ENCODE data around the gene CNTRL.
"Not testable (repeated sequence)": the region's sequence is repeated elsewhere in the genome, so short reads cannot be mapped to it uniquely, and the experiment has no call there.

The CNTRL gene, protein sequence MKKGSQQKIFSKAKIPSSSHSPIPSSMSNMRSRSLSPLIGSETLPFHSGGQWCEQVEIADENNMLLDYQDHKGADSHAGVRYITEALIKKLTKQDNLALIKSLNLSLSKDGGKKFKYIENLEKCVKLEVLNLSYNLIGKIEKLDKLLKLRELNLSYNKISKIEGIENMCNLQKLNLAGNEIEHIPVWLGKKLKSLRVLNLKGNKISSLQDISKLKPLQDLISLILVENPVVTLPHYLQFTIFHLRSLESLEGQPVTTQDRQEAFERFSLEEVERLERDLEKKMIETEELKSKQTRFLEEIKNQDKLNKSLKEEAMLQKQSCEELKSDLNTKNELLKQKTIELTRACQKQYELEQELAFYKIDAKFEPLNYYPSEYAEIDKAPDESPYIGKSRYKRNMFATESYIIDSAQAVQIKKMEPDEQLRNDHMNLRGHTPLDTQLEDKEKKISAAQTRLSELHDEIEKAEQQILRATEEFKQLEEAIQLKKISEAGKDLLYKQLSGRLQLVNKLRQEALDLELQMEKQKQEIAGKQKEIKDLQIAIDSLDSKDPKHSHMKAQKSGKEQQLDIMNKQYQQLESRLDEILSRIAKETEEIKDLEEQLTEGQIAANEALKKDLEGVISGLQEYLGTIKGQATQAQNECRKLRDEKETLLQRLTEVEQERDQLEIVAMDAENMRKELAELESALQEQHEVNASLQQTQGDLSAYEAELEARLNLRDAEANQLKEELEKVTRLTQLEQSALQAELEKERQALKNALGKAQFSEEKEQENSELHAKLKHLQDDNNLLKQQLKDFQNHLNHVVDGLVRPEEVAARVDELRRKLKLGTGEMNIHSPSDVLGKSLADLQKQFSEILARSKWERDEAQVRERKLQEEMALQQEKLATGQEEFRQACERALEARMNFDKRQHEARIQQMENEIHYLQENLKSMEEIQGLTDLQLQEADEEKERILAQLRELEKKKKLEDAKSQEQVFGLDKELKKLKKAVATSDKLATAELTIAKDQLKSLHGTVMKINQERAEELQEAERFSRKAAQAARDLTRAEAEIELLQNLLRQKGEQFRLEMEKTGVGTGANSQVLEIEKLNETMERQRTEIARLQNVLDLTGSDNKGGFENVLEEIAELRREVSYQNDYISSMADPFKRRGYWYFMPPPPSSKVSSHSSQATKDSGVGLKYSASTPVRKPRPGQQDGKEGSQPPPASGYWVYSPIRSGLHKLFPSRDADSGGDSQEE (N-terminal part only)
- total RNA-seq, result 150 to 412 (median 310) reads per million in 3 experiments

DNA sequence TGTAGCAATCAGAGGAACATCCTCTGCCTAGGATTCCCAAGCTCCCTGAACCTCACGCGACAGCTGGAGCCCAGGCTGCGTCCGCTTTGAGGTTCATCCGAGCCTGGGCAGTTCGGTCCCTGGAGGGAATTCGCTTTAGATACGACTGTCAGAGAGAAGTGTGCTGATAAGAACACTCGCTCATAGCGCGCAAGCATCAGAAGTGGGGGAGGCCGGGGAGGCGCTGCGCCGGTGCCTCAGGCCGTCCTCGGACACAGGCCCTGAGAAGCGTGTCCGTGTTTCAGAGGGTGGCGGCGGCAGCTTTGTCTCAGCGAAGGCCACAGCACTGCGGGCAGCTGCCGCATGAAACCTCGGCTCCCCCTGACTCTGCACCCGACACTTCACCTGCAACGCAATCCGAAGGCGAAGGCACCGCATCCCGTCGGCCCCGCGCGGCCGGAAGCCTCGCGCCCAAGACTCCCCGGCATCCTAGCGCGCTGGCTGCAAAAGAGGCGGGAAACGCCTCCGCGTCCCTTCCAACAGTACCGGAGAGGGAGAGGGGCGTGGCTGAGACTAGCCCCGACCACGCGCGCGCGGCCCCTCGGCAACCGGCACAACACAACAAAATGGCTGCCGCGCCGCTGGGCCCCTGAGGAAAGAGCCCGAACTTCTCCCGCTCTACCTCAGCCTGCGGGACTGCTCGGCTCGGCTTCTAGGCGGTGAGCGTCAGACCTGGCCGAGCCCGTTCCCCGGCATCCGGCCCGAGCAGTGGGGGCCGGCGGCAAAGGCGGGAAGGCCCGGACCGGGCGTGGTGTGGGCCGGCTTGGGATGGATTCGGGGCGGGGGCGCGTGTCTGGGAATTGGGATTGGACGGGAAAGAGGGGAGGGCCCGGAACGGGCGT, at the start of gene CNTRL:
CNTRL (plus strand) TSS at position 586 of the 881 bp plus-strand sequence. CDS start 13,372 bp downstream, outside the sequence.
- DNase-seq, result peak; percentile 83

DNA sequence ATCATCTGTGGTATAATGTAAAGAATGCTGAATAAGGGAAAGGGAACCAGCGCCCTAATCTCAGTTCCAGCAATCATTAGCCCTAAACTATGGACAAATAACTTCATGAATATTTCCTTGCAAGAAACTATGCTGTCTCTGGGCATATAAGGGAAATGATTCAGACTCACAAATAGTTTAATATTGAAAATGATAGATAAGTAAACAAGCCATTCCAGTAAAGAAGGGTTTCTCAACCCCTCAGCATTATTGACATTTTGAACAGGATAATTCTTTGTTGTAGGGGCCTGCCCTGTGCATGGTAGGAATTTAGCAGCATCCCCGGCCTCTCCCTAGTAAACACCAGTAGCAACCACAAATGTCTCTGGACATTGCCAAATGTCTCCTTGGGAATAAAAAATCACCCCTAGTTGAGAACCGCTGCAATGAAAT, 48.5 kb upstream of the CNTRL start:
- DNase-seq, result no peak

DNA sequence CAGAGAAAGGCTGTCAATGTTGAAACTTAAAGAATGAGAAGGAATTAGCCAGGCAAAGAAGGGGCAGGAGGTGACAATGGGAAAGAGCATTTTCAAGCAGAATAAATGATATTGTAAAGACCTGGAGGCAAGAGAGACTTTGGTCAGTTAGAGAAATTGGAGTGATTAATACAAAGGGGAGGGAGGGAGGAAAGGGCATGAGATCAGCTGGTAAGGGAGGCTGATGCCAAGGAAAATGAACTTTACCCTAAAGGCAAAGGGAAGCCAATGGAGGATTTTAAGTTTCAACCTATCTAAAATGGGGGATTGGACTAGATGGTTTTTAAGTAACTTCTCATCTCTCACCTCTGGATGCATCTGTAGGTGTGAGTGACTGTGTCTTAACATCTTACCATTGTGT, 48.0 kb upstream of the CNTRL start:
- no peak for DNase-seq

DNA sequence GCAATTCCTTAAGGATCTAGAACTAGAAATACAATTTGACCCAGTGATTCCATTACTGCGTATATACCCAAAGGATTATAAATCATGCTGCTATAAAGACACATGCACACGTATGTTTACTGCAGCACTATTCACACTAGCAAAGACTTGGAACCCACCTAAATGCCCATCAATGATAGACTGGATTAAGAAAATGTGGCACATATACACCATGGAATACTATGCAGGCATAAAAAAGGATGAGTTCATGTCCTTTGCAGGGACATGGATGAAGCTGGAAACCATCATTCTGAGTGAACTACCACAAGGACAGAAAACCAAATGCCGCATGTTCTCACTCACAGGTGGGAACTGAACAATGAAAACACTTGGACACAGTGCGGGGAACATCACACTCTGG, 46.5 kb upstream of the CNTRL start:
- DNase-seq, result not testable (repeated sequence)

DNA sequence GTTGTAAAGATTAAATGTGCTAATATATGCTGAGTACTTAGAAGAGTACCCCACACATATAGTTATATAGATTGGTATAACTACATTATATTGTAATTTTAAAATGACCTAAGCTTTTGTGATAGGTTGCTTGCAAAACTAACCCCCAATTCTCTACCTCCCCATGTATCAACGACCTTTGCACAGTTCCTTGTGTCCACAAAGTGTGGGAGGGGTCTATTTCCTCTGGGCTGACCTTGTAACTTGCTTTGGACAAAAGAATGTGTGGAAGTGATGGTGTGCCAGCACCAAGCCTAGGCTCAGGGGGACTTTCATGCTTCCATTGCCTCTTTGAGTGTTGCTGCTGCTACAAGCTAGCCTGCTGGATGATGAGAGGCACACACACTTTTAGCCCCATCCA, 45.3 kb upstream of the CNTRL start:
- no peak for DNase-seq

DNA sequence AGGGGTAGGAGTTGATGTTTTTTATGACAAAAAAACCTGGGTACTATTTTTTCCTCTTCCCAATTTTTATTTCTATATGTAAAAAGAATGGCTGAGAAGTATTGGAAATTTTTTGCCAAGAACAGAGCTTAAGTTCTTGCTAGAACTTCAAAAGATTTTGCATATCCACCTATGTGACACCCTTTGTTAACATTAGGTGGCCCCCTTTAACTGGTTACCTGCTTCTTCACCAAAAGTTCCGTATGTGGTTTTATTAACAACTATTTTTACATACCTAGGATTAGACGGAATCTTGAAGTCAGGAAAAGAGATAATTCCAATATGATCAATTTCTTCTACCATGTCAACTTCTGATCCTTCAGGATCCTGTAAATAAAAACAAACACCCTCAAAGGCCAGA, 40.2 kb upstream of the CNTRL start:
- DNase-seq, result no peak

DNA sequence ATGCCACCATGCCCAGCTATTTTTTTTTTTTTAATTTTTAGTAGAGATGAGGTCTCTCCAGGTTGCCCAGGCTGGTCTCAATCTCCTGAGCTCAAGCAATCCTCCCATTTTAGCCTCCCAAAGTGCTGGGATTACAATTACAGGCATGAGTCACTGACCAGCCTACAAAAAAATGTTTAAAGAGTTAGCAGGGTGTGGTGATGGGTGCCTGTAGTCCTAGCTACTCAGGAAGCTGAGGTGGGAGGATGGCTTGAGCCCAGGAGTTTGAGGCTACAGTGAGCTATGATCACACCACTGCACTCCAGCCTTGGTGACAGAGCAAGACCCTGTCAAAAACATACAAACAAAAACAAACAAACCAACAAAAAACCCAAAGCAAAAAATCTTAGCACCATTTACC, 39.0 kb upstream of the CNTRL start:
- DNase-seq, result not testable (repeated sequence)

DNA sequence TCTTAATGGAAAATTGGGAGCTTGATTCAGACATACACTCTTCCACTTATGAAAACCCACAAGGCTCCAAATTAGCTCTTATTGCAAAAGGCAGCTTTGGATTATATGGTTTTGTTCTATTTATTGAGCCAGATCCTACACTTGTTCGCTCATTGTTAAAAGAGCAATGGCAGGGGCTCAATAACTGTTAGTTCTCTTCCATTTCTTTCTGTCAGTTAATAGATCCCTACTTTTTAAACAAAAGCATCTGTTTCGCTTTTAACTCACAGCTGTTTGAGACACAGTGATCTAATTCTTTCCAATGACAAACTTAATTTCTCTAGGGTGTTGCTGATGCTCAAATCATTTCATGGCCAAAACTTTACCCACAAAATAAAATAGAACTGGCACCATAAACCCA, 36.4 kb upstream of the CNTRL start:
- DNase-seq, result no peak

DNA sequence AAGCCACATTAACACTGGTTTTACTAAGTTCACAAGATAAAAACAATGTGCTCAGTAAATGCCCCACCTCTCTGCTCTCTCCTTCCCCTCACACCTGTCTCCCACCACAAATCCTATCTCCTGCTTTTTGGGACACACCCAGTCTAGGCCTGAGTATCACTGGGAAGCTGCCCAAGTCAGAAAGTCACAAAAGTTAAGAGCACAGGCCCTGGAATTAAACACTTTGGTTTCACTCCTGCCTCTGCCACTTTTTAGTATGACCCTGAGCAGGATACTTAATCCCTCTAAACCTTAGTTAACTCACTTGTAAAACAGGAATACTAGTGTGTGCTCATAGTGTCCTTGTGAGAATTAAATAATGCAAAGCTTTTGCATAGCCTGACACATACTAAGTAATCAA, 36.0 kb upstream of the CNTRL start:
- no peak for DNase-seq

DNA sequence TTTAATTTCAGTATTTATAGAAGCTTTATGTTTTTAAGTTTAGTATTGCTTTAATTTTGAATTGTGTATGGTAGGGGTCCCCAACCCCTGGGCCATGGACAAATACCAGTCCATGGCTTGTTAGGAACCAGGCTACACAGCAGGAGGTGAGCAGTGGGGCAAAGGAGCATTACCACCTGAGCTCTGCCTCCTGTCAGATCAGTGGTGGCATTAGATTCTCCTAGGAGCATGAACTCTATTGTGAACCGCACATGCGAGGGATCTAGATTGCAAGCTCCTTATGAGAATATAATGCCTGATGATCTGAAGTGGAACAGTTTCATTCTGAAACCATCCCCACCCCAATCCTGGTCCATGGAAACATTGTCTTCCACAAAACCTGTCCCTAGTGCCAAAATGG, 26.6 kb upstream of the CNTRL start:
- DNase-seq, result no peak

DNA sequence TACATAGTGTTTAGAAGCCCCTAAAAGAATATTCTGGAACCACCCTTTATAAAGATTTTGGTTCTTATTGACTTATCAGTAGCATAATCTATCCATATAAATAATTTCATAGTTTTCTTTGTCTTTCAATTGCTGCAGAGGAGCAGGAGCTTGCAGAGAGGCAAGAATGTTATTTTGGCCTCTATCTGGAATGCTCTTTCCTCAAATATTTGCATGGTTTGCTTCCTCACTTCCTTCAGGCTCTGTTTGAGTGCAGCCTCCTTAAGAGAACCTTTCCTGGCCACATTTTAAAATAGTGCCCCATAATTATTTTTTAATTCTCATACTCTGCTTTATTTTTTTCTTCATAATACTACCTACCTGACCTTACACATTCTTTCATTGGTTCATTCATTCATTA, 26.1 kb upstream of the CNTRL start:
- no peak for DNase-seq

DNA sequence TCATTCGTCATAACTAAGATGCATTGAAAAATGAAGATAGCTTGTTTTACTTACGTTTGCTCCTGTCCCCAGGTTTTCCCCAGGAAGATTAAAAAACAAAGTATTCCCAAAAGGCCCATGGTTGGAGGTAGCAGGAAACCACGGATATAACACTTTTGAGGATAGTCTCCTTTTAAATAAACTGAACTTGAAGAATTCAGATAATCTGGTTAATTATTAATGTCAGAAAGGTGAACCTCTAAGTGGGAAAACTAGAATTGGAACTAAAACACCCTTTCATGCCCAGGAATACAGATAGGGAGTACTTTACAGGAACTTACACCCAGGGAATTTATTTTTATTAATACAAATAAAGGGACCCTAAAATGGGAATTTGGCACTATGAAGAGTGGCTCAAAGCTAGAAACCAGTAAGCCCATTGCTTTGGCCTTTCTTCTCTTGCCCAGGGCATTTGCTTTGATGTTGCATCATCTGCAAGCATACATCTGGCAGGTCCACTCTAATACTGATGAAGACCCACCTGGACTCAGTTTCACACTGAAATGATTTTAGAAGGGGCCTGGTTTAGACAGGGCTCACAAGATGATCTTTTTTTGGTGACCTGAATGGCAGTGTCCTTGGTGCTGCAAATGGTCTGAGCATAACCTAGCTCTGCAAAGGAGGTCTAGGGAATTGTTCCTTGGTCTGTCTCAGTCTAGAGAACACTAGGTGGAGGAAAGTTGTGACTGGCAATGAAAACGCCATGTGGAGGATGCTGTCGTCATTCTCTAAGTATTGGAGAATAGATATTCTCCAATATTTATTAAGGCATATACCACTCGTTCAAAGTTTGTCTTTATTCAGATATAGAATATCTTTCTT, 24.4 kb upstream of the CNTRL start, which contains the start of gene C5:
C5 (minus strand) TSS at position 148 of the 861 bp plus-strand sequence; CDS start at position 119, 29 bp downstream.
- DNase-seq, result no peak

DNA sequence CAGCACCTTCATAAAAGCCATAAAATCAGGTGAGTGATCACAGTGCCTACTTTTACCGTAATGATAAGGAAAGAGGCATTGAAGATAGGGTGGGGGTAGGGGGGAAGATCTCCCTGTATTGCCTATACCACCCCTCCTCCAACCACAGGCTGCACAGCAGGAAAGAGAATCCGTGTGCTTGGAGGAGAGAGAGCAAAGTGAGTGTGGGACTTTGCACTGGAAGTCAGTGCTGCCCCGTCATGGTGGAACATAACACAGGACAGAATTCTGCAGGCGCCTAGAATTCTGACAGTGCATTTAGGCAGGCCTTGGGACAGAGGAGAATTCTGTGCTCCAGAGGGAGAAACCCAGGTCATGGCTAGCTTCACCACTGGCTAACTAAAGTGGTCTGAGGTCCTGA, 21.2 kb upstream of the CNTRL start:
- DNase-seq, result no peak

DNA sequence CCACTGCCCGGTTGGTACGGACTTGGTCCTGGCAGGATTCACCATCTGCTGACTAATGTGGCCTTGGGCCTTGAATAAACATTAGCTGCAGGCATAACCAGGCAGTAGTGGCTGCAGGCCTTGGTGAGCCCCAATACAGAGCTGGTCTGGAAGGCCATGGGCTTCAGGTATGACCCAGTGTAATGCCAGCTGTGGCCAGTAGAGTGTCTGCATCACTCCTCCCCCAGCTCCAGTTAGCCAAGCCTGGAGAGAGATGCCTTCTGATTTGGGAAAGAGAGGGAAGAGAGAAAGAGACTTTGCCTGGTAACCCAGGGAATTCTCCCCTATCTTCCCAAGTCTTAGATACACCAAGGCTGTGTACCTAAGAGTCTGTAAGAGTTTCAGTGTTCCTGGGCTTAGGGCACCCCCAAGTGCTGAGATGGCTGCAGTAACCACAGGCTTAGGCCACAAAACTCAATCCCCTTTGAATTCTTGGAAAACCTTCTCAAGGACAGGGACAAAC, 19.1 kb upstream of the CNTRL start:
- DNase-seq, result no peak

DNA sequence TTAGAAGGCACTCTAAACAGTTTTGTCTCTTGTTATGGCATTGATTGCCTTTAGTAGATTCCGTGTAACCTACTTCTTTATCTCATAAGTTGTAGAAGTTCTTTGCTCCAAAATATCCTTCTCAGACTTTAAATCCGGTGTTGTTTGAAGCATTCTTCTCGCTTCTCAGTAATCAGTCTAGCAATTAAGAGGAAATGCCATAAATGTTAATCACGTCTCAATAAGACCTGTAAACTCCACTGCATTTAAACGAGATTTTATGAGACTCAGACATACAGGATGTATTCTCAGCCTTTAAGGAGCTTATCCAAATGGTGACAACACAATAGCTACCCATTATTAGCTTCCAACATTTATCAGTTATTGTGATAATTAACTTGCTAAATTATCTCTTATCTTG, 16.9 kb upstream of the CNTRL start:
- DNase-seq, result no peak

DNA sequence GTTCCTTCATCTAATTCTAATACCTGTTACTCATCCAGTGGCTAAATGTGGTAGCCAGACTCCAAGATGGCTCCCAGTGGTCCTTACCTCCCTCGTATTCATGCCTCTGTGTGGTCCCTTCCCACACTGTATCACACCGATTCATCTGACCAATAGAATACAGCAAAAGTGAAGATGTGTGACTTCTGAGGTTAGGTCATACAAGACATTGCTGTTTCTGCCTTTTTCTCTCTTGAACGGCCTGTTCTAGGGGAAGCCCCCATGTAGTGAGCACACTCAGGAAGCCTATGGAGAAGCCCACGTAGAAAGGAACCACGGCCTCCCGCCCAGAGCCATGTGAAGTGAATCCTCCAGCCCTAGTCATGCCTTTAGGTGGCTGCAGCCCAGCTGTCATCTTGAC, 15.2 kb upstream of the CNTRL start:
- DNase-seq, result no peak

DNA sequence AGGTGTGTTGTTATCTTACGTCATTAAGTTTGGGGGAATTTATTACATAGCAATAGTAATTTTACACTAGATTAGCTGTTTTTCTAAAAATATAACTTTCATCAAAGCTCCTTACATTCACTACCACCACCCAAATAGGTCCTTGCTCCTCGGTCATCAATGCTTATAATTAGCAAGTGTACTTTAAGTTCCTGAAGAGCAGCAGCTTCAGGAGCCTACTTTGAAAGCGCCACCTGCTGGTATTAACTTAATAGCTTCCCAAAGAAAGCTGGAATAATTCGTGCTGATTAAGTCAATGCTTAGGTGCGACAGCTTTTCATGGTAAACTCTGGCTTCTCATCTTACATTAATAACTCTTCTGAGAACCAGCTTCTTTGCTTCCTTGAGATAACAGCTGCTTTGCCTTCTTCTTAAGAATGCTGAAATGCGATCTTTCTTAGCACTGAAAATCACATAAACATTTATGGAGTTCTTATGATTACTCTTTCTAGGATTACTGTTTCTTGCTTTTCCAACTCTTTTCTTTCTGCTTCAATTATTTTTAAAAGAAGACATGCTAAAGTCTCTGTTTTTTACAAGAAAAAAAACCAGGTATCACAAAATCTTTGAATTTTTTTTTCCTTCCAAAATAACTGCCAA, 14.6 kb upstream of the CNTRL start:
- DNase-seq, result peak; percentile 41

DNA sequence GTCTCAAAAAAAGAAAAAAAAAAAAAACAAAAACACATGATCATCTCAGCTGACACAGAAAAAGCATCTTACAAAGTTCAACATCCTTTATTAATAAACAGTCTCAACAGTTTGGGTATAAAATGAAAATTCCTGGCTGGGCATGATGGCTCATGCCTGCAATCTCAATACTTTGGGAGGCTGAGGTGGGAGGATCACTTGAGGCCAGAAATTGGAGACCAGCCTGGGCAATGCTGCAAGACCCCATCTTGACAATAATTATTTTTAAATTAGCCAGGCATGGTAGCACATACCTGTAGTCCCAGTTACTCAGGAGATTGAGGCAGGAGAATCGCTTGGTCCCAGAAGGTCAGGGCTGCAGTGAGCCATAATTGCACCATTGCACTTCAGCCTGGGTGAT, 7.9 kb upstream of the CNTRL start:
- DNase-seq, result no peak

DNA sequence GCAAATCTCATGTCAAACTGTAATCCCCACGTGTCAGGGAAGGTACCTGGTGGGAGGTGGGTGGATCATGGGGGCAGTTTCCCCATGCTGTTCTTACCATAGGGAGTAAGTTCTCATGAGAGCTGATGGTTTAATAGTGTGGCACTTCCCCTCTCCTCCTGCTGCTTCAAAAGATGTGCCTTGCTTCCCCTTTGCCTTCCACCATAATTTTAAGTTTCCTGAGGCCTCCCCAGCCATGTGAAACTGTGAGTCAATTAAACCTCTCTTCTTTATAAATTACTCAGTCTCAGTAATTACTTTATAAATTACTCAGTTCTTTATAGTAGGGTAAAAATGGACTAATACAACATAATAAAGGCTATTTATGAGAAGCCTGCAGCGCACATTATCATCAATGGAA, 7.1 kb upstream of the CNTRL start:
- DNase-seq, result no peak

DNA sequence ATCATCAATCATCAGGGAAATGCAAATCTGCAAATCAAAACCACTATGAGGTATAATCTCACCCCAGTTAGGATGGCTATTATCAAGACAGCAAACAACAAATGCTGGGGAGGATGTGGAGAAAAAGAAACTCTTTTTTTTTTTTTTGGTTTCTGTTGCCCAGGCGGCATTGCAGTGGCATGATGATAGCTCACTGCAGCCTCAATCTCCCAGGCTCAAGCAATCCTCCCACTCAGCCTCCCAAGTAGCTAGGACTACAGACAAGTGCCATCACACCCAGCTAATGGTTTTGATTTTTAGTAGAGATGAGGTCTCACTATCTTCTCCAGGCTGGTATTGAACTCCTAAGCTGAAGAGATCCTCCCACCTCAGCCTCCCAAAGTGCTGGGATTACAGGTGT, 5.4 kb upstream of the CNTRL start:
- no peak for DNase-seq
